Gastrocnemius medialis (tissue), 4 donors: ENCODE results near the gene VWA3B. TPM values are rescaled to one million over a fixed set of nuclear protein-coding genes. Genes with fewer than 3 reads are reported as not detected.

Experiments used
- ATAC-seq, 2 donors: fragments of 150-250 bp; one replicate each; pipeline ENCODE4 v1.9.1; 2016
- DNase-seq, 2 donors: peaks; one replicate each; pipeline ENCODE4 v3.0.0-alpha.2; 2019
- H3K27ac ChIP-seq, 4 donors: fragments of 200-600 bp; sonication (generic); 1 replicate in 1 of 4; 2 replicates in 3 of 4; pipeline ENCODE4 v1.5.1; 2016 to 2018; ENCODE audit warnings: mild to moderate bottlenecking in 2 of 4, moderate library complexity in 1 of 4
- H3K27me3 ChIP-seq, 3 donors: fragments of 200-600 bp; sonication (generic) in 2 of 3; 1 replicate in 1 of 3; 2 replicates in 2 of 3; pipeline versions ENCODE4 v1.5.1 to v1.6.0; 2016 to 2019; ENCODE audit warnings: mild to moderate bottlenecking in 1 of 3, moderate library complexity in 1 of 3
- H3K36me3 ChIP-seq, 2 donors: fragments of 200-600 bp; sonication (generic) in 1 of 2; one replicate each; pipeline ENCODE4 v1.5.1; 2017 to 2018
- H3K4me1 ChIP-seq, 2 donors: fragments of 200-600 bp; sonication (generic) in 1 of 2; one replicate each; pipeline ENCODE4 v1.5.1; 2016 to 2017; ENCODE audit warnings: mild to moderate bottlenecking in 2 of 2
- H3K4me3 ChIP-seq, 4 donors: fragments of 200-600 bp; sonication (generic) in 3 of 4; 1 replicate in 1 of 4; 2 replicates in 3 of 4; pipeline ENCODE4 v1.5.1; 2016 to 2019; ENCODE audit warnings: mild to moderate bottlenecking in 2 of 4
- H3K9me3 ChIP-seq, 3 donors: fragments of 200-600 bp; sonication (generic) in 2 of 3; 1 replicate in 1 of 3; 2 replicates in 2 of 3; pipeline ENCODE4 v1.5.1; 2016 to 2019
- POLR2A ChIP-seq, 2 donors: fragments of 450-650 bp; IDR thresholded peaks; one replicate each; pipeline ENCODE4 v1.6.1; 2017; ENCODE audit warnings: antibody characterized with exemption in 2 of 2, mild to moderate bottlenecking in 2 of 2, moderate library complexity in 2 of 2
- in situ Hi-C, 4 donors: fragments of 200-750 bp; cut with MboI; loops; one replicate each; pipeline versions ENCODE4 v1.15.0 to v1.8.0; 2017; ENCODE audit warnings: low sequenced_read_pairs in 4 of 4
- intact Hi-C: fragments of 100-400 bp; cut with DNase I; formaldehyde crosslinking; loops from one replicate; pipeline ENCODE4 v1.15.1; 2023; ENCODE audit warnings: low total_unique reads
- total RNA-seq, 4 donors: library from RNA; depleted of rRNA; stranded (reverse); fragments of >200 nt; gene quantifications; one replicate each; pipeline versions ENCODE4 v1.1.0 to v1.2.3, GENCODE V29; 2016
- TF ChIP-seq, protein P1 (sequence below), 5 experiments: fragments of 450-650 bp in 3 of 5; fragments of 200-600 bp in 2 of 5; sonication (generic) in 2 of 5; IDR thresholded peaks in 4 of 5; conservative IDR thresholded peaks in 1 of 5; 1 replicate in 4 of 5; 2 replicates in 1 of 5; pipeline ENCODE4 v1.5.1; 2016 to 2019; ENCODE audit warnings: antibody characterized with exemption in 5 of 5, mild to moderate bottlenecking in 3 of 5, moderate library complexity in 3 of 5

VWA3B gene
- total RNA-seq, 4 donors from 2014 or later: not detected

GRCh38 chr2:98236935-98237334 is 150.0 kb downstream of the VWA3B start:
- Histone ChIP-seq H3K9me3 (no peaks in the 10 kb centered on the region), H3K4me3 (no peak overlapping the region), H3K4me1 (no peaks in the 10 kb centered on the region), H3K27ac (no peak overlapping the region), H3K36me3 (no peaks in the 10 kb centered on the region), H3K27me3 (no peaks in the 10 kb centered on the region)
- intact Hi-C loops: no loop called here
- DNase-seq (no peak), ATAC-seq (no peak)
- TF ChIP-seq, protein P1, sequence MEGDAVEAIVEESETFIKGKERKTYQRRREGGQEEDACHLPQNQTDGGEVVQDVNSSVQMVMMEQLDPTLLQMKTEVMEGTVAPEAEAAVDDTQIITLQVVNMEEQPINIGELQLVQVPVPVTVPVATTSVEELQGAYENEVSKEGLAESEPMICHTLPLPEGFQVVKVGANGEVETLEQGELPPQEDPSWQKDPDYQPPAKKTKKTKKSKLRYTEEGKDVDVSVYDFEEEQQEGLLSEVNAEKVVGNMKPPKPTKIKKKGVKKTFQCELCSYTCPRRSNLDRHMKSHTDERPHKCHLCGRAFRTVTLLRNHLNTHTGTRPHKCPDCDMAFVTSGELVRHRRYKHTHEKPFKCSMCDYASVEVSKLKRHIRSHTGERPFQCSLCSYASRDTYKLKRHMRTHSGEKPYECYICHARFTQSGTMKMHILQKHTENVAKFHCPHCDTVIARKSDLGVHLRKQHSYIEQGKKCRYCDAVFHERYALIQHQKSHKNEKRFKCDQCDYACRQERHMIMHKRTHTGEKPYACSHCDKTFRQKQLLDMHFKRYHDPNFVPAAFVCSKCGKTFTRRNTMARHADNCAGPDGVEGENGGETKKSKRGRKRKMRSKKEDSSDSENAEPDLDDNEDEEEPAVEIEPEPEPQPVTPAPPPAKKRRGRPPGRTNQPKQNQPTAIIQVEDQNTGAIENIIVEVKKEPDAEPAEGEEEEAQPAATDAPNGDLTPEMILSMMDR (IDR thresholded peaks at IDR 0.05 in 4 of 5, conservative IDR thresholded peaks at IDR 0.05 in 1 of 5): no peak
- TF ChIP-seq POLR2A (IDR thresholded peaks at IDR 0.05): no peak
- in situ Hi-C loops: no loop called here

DNA sequence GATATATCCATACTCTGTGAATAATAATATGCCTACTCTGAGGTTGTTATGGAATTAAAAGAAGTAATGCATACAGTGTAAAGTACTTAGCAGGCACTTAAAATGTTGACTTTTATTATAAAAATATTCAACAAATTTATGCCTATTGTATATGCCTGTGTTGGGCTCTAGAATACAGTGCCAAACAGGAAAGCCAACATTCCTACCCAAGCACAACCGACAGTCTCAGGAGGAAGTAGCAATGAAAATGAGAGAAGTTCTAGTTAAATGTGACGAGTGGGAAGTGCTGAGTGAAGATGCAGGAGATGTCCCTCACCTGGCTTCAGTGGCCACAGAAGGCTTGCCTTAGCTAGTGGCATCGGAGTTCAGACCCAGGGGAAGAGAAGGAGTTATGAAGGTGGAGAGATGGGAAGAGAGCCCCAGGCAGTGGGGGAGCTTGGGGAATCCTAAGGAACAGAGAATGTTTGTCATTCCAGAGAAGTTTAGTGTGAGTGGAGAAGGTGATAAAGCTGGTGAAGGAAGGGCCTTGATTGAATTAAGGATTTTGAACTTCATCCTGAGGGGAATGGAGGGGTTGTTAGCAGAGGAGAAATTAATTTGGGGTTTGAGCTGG is 153.9 kb downstream of the VWA3B start:
- H3K36me3 ChIP-seq: no peaks in the 10 kb centered on the region
- intact Hi-C loops: no loop called here
- no peak for TF ChIP-seq POLR2A (IDR thresholded peaks at IDR 0.05)
- TF ChIP-seq, protein P1 (IDR thresholded peaks at IDR 0.05 in 4 of 5, conservative IDR thresholded peaks at IDR 0.05 in 1 of 5): no peak
- no peaks in the 10 kb centered on the region for H3K27me3 ChIP-seq
- H3K4me1 ChIP-seq: no peaks in the 10 kb centered on the region
- DNase-seq: no peak
- no peaks in the 10 kb centered on the region for H3K9me3 ChIP-seq
- no peak overlapping the region for H3K4me3 ChIP-seq
- ATAC-seq: no peak
- no peak overlapping the region for H3K27ac ChIP-seq
- in situ Hi-C loops: no loop called here

DNA sequence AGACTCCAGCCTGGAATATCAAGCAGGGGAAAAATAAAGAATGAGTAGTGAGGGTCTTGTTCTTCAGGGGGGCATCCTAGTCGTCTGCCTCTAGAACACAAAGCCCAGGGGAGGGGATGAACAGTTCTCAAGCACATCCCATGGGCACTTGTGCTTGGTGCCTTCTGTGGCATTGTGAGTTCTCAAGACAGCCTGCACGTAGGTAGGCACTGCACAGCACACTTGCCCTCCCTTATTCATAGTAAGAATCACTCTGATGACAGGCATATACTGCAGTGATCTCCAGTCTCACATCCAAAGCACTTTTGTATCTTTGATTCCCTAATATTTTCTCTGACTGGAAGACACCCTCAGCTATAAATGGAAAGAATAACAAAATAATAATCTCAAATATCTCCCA is 154.6 kb downstream of the VWA3B start:
- intact Hi-C loops: no loop called here
- TF ChIP-seq POLR2A (IDR thresholded peaks at IDR 0.05): no peak
- TF ChIP-seq, protein P1 (IDR thresholded peaks at IDR 0.05 in 4 of 5, conservative IDR thresholded peaks at IDR 0.05 in 1 of 5): no peak
- DNase-seq: no peak
- no peak overlapping the region for H3K27ac ChIP-seq
- no peak for ATAC-seq
- no peaks in the 10 kb centered on the region for H3K36me3 ChIP-seq
- in situ Hi-C loops: no loop called here
- no peaks in the 10 kb centered on the region for H3K4me1 ChIP-seq
- H3K27me3 ChIP-seq: no peaks in the 10 kb centered on the region
- H3K4me3 ChIP-seq: no peak overlapping the region
- no peaks in the 10 kb centered on the region for H3K9me3 ChIP-seq

GRCh38 chr2:98242003-98242402 is 155.0 kb downstream of the VWA3B start:
- Histone ChIP-seq H3K4me3 (no peak overlapping the region), H3K9me3 (no peaks in the 10 kb centered on the region), H3K27ac (no peak overlapping the region), H3K27me3 (no peaks in the 10 kb centered on the region), H3K4me1 (no peaks in the 10 kb centered on the region), H3K36me3 (no peaks in the 10 kb centered on the region)
- DNase-seq (no peak), ATAC-seq (no peak)
- TF ChIP-seq, protein P1 (IDR thresholded peaks at IDR 0.05 in 4 of 5, conservative IDR thresholded peaks at IDR 0.05 in 1 of 5): no peak
- TF ChIP-seq POLR2A (IDR thresholded peaks at IDR 0.05): no peak
- in situ Hi-C loops (no loop called here), intact Hi-C loops (no loop called here)

GRCh38 chr2:98245491-98245890 is 158.5 kb downstream of the VWA3B start:
- in situ Hi-C loops: no loop called here
- DNase-seq: no peak
- H3K36me3 ChIP-seq: no peaks in the 10 kb centered on the region
- intact Hi-C loops: no loop called here
- ATAC-seq: no peak
- TF ChIP-seq POLR2A (IDR thresholded peaks at IDR 0.05): no peak
- TF ChIP-seq, protein P1 (IDR thresholded peaks at IDR 0.05 in 4 of 5, conservative IDR thresholded peaks at IDR 0.05 in 1 of 5): no peak
- no peaks in the 10 kb centered on the region for H3K27me3 ChIP-seq
- no peaks in the 10 kb centered on the region for H3K9me3 ChIP-seq
- H3K27ac ChIP-seq: no peak overlapping the region
- H3K4me3 ChIP-seq: no peak overlapping the region
- H3K4me1 ChIP-seq: no peaks in the 10 kb centered on the region
